GM18861 (cell line): Measurements from ENCODE around the gene FSTL3.
"Not testable (repeated sequence)": the region's sequence is repeated elsewhere in the genome, so short reads cannot be mapped to it uniquely, and the experiment has no call there.

Experiments
- ATAC-seq: cut with Tn5 transposase; IDR thresholded peaks from one replicate; pipeline ENCODE4 v1.9.1; 2021; ENCODE audit not compliant: unreplicated experiment

FSTL3 gene

DNA sequence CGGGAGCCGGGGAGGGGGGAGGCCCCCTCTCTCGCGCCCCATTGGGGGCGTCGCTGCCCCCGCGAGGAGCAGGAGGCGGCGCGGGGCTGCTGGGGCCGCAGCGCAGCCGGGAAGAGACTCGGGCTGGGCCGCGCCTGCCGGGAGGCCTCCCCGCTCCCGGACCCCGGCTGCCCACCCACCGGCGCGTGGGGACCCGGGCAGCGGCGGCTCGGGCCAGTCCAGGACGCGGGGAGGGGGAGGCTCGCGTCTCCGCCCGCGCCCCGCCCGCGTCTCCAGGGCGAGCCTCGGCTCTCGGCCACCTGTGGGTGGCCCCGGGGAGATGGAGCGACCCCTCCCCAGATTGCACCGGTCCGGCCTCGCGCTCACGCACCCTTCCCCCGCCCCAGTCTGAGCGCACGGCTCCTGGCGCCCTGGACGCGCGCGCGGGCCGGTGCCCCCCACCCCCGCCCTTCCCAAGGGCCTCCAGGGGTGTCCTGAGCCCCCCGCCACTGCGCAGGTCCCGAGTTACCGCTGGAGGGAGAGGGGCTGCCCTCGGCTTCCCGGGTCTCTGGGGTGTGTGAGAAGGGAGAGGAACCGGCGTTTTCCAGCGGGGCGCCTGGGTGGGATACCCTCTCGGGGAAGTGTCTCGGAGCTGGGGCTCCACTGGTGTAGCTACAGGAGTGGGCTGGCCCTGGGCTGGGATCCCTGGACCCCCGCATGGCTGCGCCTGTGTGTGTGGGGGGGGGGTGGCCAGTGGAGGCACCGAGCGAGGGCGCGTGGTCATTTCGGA lies 33.2 kb downstream of the FSTL3 start:
- ATAC-seq: no peak

DNA sequence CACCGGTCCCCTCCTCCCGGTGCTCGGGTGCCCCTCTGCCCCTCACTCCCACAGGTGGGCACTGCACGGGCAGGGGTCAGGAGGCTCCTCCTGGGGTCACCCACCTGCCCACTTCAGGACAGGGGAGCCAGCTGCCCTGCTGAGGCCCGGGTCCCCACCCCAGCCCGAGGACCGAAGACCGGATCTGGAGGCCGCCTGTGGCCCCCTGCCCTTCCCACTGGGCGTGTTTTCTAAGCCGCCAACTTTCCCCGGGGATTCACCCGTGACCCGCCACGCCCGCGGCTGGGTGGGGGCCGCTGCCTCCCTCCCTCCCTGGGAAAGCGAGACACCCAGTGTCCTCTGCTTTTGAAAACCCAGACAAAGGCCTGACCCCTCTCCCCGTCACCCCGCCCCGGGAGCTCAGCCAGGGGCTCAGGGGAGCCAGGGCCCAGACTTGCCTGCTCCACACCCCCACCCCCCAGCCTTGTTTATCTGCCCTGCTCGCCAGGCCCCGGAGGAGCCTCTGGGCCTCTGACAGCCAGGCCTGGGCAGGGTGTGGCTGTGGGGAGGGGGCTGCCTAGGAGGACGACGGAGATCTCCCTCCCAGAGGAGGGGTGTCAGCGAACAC lies 33.9 kb downstream of the FSTL3 start:
- ATAC-seq: no peak

DNA sequence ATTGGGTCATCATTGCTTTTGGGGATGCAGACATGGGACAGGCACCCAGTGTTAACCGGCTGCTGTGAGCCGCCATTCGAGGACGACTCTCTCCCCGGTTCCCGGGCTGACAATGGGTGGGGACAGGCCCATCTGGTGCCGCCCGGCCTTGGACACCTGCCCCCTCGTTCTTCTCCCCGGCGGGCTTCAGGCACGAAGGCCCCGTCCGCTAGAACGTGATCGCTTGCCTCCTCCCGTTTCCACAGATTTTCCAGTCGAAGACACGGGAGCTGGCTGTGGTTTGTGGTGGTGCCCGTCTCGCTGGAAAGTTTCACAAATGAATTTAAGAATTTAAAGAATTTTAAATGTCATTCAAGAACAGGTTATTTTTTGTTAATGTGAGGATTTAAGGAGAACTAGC lies 34.6 kb downstream of the FSTL3 start:
- ATAC-seq: no peak

DNA sequence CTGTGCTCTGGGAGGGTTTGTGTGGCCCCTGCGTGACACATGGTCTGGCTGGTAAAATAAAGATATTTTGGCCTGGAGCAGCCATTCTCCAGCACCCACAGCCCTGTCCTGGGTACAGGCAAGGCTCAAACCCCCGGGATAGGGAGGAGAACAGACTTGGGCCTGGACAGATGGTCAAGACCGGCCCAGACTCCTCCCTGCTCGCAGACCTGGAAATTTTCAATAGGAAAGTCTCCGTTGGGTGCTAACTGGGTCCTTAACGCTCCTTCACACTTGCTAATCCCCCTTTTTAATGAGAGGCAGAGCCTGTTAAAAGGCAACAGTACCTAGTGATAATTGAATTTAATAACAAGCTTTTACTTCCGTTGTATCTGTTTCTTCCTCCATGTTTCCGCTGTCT lies 35.1 kb downstream of the FSTL3 start:
- no peak for ATAC-seq

- no peak for ATAC-seq
Measured at GRCh38 chr19:715347-715746, 39.2 kb downstream of the FSTL3 start.

- ATAC-seq: no peak
Measured at GRCh38 chr19:718251-718951, 42.2 kb downstream of the FSTL3 start.

DNA sequence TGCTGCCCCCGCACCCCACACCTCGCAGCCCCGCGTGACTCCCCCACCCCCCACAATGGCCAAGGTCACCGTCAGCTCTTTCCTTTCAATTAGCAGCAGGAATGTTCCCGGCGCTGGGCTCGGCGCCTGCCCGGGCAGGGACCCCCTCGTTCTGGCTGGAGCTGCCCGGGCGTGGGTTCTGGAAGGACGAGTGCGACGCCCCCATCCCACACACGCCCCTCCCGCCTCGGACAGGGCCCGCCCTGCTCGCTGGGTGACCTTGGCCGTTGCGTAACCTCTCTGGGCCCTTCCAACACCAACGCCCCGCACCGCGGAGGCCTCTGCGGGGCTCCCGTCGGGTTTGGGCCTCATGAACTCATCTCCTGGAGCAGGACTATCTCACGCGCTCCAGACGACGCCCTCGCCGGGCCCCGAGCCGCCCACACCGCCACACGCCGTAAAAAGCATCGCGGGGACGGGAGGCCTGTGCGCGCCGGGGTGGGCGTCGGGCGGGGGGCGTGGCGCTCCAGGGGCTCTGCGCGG lies 42.9 kb downstream of the FSTL3 start:
- ATAC-seq: no peak

DNA sequence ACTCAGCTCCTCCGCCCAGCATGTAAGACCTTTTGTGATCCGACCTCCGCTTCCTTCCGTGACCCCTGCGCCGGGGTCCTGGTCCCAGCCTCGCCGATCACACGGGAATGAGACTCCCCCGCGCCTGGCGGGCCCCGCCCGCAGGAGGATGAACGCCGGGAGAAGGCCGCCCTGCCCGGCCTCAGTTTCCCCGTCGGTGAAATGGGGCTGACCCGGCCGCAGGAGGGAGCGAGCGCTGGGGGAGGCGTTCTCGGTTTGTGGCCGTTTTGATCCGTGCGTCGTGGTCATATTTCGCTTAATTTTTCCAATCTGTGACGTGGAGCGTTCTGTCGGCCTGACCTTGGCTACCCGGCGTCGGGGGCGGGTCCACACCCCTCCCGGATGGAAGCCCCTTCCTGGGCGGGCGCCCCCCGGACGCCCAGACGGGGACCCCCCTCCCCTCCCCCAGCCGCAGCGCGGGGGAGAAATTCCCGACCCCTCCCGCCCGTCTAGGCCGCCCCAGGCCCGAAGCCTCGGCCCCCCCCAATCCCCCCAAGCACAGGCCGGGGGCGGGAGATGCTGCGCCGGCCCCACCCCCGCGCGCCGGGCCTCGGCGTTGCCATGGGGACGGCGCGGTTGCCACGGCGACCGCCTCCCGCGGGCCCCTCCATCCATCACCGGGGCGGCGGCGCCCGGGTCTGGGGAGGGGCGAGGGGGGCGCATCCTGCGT lies 43.6 kb downstream of the FSTL3 start:
- ATAC-seq: no peak

GRCh38 chr19:720345-721160 lies 44.4 kb downstream of the FSTL3 start:
- no peak for ATAC-seq

GRCh38 chr19:722553-723101 lies 46.4 kb downstream of the FSTL3 start:
- ATAC-seq: no peak

GRCh38 chr19:723247-723646 lies 47.1 kb downstream of the FSTL3 start:
- ATAC-seq: no peak

DNA sequence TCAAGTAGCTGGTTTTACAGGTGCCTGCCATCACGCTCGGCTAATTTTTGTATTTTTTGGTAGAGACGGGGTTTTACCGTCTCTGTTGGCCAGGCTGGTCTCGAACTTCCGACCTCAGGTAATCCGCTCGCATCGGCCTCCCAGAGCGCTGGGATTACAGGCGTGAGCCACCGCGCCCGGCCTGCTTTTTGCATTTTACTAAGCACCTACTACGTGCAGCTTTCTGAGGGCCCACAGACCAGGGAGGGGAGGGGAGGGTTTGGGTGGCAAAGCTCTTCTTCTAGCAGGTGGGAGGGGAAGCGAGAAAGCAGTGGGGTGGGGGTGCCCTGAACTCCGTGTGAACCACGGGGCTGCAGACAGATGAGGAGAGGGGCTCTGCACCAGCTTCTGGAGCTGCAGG lies 47.5 kb downstream of the FSTL3 start:
- no peak for ATAC-seq

DNA sequence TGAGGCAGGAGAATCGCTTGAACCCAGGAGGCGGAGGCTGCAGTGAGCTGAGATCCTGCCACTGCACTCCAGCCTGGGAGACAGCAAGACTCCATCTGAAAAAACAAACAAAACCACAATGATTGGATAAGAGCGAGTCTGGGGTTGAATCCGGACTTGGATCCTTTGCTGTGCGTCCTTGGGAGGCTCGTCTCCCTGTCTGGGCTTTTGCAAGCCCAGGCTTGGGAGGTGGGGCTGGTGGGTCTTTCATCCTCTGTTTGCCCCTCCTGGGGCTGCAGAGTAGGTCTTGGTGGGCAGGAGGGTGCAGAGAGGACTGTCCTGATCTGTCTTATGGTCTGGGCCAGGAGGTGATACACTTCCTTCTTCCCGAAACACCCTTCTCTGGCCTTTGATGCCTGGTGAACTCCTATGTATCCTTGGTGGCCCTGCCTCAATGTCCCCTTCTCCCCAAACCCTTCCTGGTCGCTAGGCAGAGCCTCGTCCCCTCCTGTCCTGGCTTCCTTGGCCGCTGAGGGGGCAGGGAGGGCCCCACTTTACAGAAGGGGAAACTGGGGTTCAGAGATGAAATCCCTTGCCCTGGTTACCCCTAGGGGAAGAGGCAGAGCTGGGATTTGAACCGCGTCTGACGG lies 49.4 kb downstream of the FSTL3 start:
- no peak for ATAC-seq

GRCh38 chr19:726993-727956 lies 51.1 kb downstream of the FSTL3 start:
- ATAC-seq: no peak

- ATAC-seq: no peak
Measured at GRCh38 chr19:728011-728410, 51.8 kb downstream of the FSTL3 start.

GRCh38 chr19:729564-729963 lies 53.4 kb downstream of the FSTL3 start:
- not testable (repeated sequence) for ATAC-seq

- no peak for ATAC-seq
Measured at GRCh38 chr19:729965-730668, 53.9 kb downstream of the FSTL3 start.

- ATAC-seq: no peak
Measured at GRCh38 chr19:731000-731399, 54.8 kb downstream of the FSTL3 start.
